ENCODE measurements around the gene KEAP1.
A peak's percentile ranks its signal among the peaks of the same experiment; 100 is the strongest.

Gene KEAP1

GRCh38 chr19:10523135-10523636 is 20.0 kb upstream of the KEAP1 start:
- DNase-seq (ENCODE audit: low spot score): no peak

DNA sequence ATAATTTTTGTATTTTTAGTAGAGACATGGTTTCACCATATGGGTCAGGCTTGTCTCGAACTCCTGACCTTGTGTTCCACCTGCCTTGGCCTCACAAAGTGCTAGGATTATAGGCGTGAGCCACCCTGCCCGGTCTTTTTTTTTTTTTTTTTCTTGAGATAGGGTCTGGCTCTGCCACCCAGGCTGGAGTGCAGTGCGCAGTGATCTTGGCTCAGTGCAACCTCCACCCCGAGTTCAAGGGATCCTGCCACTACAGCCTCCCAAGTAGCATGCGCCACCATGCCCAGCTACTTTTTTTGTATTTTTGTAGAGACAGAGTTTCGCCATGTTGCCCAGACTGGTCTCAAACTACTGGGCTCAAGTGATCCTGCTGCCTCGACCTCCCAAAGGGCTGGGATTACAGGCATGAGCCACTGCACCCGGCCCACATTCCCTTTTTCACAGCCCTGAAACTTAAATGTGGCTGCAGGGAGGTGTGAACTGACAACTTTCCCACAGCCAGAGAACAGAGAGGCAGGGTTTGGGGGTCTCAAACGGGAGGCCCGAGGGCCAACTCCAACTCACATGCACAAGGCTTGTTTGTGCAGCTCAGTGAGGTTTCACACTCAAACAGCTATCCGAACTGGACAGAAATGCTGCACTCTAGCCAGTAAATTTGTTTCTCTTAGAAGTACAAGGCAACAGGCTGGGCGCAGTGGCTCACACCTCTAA is 18.5 kb upstream of the KEAP1 start:
- no peak for DNase-seq (ENCODE audit: low spot score)

GRCh38 chr19:10520652-10521318 is 17.6 kb upstream of the KEAP1 start:
- no peak for DNase-seq (ENCODE audit: low spot score)

GRCh38 chr19:10519421-10519820 is 16.3 kb upstream of the KEAP1 start:
- no peak for DNase-seq (ENCODE audit: low spot score)

DNA sequence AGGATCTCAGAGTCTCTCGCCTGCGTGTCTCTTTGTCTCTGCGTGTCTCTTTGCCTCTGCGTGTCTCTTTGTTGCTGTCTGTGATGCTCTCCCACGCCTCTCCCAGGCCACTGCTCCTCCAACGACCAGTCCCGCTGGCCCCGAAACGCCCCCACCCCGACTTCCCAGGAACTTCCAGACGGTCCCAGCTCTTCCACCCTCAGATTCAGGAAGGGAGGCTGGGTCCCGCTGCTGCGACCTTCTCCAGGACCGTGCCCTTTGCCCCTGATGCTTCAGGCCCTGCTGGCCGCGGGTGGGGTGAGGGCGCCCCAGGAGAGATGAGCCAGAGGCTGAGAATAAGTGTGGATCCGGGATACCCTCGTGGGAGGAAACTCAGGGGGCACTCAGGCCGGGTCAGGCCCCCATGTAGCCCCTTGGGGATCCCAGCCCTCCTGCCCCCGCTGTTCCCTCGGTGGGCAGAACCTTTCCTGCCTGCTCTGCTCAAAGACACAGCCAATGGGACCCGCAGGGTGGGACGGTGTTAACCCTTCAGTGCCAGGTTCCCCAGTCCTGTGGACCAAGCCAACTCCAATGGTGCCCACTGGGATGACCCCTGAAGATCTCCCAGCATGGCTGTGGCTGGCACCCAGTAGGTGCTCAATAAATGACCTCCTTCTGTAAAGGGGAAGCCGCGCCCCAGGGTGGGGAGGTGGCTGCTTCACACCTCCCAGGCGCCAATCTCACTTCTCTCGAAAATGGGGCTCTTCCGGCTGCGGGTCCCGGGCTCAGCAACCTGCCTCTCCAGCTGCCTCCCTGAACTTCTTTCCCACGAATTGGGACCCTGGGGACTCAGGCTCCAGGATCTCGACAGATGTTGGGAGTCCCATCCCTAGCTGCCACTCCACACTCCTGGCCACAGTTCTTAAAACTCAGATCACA is 15.5 kb upstream of the KEAP1 start:
- no peak for DNase-seq (ENCODE audit: low spot score)

GRCh38 chr19:10517760-10518443 is 14.7 kb upstream of the KEAP1 start:
- no peak for DNase-seq (ENCODE audit: low spot score)

GRCh38 chr19:10517361-10517759 is 14.2 kb upstream of the KEAP1 start, which contains the start of gene S1PR5:
S1PR5 (minus strand) TSS chr19:10517447; CDS start chr19:10515011, 2,436 bp downstream.
- DNase-seq (ENCODE audit: low spot score): no peak

DNA sequence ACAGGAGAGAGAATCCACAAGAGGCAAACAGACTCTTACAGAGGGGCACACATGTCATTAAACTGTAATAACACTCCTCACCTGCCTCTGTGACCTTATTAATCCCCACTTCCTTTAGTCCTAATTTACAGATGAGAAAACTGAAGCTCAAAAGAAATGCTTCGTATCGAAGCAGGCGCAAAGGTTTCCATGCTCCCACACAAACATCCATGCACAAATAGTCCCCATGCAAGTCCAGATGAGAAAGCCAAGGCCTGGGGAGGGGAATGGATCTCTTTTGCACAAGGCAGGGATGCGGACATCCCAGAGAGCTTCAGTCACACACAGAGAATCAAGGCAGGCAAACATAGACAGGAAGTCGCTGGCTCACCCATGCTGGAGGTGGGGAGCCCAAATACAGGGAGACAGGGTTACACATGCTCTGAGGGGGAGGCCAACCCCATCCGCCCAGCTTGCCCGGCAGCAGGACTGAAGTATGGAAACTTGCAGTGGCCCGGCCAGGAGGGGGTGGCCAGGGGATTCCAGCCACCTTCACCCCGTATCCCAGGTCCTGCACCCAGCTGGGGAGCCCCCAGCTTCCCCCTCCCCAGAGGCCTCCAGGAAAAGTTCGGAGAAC is 13.6 kb upstream of the KEAP1 start:
- no peak for DNase-seq (ENCODE audit: low spot score)

DNA sequence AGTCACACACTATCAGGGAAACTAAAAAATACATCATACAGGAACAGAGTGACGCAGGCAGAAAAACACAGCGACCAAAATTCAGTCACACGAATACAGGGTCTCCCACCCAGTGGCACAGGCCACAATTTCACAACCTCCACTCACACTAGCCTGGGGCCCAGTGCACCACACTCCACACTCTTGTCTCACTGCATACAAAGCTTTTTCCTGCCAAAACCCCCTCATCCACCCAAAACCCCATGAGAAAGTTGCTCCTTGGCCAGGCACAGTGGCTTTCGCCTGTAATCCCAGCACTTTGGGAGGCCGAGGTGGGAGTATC is 12.9 kb upstream of the KEAP1 start:
- peak; percentile 45 for DNase-seq (ENCODE audit: low spot score)

DNA sequence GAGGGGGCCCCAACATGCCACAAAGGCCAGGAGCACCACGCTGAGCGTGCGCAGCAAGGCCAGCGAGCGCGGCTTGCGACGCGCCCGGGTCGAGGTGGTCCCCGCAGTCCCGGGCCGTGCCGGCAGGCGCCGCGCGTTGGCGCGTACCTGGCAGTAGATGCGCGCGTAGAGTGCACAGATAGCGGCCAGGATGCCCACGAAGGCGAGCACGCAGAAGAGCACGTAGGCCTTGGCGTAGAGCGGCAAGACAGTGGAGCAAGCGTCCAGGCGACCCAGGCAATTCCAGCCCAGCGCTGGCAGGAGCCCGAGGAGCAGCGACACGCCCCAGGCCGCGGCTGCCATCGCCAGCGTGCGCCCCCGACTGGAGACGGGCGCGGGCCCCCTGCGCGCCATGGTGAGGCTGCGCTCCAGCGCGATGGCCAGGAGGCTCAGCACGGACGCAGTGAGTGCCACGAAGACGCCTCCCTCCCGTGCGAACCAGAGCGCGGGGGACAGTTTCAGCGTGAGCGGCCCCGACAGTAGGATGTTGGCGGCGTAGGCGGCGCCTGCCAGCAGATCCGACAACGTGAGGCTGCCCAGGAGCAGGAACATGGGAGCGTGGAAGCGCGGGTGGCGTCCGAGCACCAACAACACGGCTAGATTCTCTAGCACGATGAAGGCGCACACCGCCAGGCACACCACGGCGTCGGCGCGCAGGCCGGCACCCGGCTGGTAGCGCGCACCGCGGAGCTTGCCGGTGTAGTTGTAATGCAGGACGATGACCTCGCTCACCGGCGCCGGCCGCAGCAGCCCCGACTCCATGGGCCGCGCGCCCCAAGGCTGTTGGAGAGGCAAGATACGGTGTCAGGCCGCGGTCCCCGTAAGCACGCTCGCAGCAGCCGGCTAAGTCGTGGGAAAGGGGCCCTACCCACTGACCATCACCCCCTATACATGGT is 11.3 kb upstream of the KEAP1 start:
- DNase-seq (ENCODE audit: low spot score): no peak

DNA sequence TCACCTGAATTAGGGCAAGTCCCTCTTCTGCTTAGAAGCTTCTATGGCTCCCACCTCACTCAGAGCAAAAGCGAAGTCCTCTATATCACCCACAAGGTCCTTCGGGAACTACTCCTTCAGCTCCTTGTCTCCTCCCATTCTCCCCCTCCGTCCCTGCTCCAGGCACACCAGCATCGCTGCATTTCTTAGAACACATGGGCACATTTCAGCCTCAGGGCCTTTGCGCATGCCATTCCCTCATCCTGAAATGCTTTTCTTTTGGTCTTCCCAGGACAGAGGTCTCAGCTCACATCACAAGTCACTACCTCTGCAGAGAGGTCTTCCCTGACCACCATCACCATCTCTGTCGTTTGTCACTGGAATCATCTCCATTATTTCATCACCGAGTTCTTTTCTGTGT is 10.1 kb upstream of the KEAP1 start:
- no peak for DNase-seq (ENCODE audit: low spot score)

GRCh38 chr19:10510301-10510802 is 7.2 kb upstream of the KEAP1 start:
- peak; percentile 62 for DNase-seq (ENCODE audit: low spot score)

- no peak for DNase-seq (ENCODE audit: low spot score)
Measured at GRCh38 chr19:10508707-10509106, 5.6 kb upstream of the KEAP1 start.

- no peak for DNase-seq (ENCODE audit: low spot score)
Measured at GRCh38 chr19:10508036-10508435, 4.9 kb upstream of the KEAP1 start.

- DNase-seq (ENCODE audit: low spot score): peak; percentile 86
Measured at GRCh38 chr19:10505583-10506229, 2.5 kb upstream of the KEAP1 start.

DNA sequence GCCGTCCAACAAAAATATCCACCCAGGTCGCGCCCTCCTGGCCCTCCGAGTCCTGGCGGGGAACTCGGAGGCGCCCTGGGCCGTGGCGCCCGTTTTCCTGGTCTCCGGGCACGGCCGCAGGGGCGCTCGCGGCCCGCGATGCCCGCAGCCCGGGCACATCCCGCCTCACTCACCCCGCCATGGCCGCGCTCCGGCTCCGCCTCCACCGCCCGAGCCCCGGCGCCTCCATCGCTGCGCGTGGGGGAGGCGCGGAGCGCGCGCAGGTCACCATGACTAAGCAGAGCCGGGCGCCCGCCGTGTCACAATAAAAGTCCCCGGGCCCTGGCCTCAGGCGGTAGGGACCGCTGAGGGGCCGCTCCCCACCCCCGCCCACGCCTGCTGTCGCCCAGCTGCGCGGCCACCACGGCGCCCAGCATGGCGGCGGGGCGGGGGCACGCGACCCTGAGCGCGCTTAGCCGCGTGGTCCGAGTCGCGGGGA is 593 bp downstream of the KEAP1 start:
- DNase-seq (ENCODE audit: low spot score): peak; percentile 91

DNA sequence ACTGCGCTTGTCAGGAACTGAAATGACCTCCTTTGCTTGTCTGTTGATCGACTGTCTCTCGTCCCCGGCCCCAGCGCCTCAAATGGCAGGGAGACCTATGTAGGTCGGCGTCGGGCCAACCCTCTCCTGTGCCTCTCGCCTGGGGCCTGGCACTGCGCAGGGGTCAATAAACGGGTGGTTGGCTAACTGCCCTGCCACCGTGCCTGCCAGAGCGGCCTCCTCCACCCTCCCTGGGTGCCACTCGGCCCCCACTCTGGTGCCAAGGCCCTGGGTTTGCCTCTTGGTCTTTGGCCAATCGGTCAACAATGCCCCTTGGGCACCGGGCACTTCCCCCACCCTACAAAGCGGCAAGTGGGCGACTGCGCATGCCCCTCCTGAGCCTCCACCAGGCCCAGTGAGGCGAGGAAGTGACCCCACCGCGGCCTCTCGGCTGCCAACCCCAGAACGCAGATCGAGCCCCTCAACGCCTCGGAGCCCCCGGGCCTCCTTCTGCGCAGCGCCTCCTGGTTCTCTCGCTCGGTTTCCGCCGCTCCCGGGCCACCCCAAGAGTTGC is 1.1 kb downstream of the KEAP1 start:
- no peak for DNase-seq (ENCODE audit: low spot score)

- no peak for DNase-seq (ENCODE audit: low spot score)
Measured at GRCh38 chr19:10500247-10500592, 2.9 kb downstream of the KEAP1 start.

GRCh38 chr19:10499550-10500246 is 3.5 kb downstream of the KEAP1 start:
- no peak for DNase-seq (ENCODE audit: low spot score)

All from CD4-positive, alpha-beta T cell treated with Interleukin-15 for 4 hours (primary cell).